HG03457 (cell line): ENCODE results near the gene GAB1.

Source experiments
- ATAC-seq: cut with Tn5 transposase; IDR thresholded peaks from one replicate; pipeline ENCODE4 v1.9.1; 2021; ENCODE audit warnings: moderate number of reproducible peaks; ENCODE audit not compliant: unreplicated experiment

GAB1 gene

GRCh38 chr4:143383005-143383574 lies 46.4 kb downstream of the GAB1 start:
- ATAC-seq, result no peak

- no peak for ATAC-seq
Measured at GRCh38 chr4:143384381-143384994, 47.8 kb downstream of the GAB1 start.

- no peak for ATAC-seq
Measured at GRCh38 chr4:143386812-143387211, 50.1 kb downstream of the GAB1 start.

GRCh38 chr4:143389579-143390195 lies 53.0 kb downstream of the GAB1 start:
- ATAC-seq, result no peak

DNA sequence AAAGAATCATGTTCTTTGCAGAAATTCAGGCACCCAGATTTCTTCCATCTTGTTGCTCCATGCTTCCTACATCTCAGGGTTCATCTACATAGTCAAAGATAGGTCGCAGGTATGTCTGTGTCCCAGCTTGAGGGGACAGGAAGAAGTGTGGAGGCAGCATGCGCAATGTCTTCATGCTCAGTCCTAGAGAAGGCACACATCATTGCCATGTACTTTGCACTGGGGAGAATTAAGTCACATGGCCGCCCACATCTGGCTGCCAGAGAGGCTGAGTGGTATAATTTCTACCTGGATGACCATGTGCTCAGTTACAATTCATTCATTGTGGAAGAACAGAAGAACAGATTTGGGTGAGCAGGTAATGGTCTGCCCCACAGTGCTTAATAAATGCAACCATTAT lies 54.1 kb downstream of the GAB1 start:
- no peak for ATAC-seq

GRCh38 chr4:143391261-143391660 lies 54.6 kb downstream of the GAB1 start:
- ATAC-seq, result no peak

GRCh38 chr4:143391895-143392294 lies 55.2 kb downstream of the GAB1 start:
- no peak for ATAC-seq

DNA sequence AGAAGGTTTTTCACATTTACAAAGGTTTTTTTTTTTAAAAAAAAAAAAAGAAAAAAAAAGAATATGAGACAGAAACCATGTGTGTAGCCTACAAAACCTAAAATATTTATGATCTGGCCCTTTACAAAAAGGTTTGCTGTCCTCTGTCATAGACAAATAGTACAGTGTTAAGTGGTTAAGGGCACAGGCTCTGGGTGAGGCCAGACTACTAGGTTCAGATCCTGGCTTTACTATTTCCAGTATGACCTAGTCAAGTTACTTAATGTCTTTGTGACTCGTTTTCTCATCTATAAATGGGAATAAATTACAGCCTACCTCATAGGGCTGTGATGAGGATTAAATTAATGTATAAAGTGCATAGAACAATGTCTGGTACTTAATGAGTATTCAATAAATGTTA lies 56.5 kb downstream of the GAB1 start:
- no peak for ATAC-seq

DNA sequence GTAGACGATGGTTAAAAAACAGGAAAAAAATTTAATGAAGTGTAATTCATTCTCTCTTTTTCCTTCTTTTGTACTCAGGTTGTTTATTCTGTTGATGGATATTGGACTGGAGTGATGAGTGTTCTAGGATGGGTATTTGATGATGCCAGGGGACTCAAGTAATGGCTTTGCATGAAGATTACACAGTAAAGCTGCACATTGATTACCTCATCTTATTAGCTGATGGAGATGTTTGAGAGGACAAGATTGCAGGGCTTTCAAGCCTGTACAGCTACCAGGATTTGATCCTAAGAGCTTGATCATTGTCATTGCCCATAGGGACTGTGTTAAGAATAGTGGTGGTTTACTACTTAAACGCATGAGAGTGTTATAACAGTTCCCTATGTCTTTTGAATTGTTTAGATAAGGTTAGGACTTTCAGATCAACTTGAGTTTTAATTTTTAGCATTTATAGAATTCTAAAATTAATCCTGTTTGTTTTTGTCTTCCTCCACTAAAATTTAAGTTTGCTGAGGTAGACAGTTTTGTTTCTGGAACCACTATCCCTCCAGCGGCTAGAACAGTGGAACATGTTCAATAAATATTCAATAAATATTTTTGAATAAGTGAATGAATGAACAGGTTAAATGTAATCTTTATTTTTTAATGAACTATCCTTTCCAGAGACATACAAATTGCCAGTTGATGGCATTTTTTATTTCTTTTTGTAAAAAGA lies 58.2 kb downstream of the GAB1 start:
- no peak for ATAC-seq

GRCh38 chr4:143396695-143397094 lies 60.0 kb downstream of the GAB1 start:
- no peak for ATAC-seq

- no peak for ATAC-seq
Measured at GRCh38 chr4:143397335-143397734, 60.7 kb downstream of the GAB1 start.

DNA sequence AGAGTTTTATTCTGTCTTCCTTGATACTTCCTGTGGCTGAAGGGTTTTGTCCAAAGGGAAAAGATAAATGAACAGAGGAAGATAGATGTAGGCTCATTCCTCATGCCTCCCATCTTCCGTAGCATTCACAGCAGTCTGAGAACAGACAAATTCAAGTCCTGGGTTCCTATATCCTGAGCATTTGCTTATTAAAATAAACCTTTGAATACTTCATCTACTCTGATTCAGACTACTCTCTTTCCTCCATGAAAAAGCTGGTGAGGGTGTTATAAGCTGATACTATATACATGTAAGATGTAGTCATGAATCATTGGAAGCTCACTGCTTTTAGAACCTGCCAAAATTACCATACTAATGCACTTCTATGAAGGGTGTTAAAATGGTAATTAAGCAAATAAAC lies 61.2 kb downstream of the GAB1 start:
- no peak for ATAC-seq

DNA sequence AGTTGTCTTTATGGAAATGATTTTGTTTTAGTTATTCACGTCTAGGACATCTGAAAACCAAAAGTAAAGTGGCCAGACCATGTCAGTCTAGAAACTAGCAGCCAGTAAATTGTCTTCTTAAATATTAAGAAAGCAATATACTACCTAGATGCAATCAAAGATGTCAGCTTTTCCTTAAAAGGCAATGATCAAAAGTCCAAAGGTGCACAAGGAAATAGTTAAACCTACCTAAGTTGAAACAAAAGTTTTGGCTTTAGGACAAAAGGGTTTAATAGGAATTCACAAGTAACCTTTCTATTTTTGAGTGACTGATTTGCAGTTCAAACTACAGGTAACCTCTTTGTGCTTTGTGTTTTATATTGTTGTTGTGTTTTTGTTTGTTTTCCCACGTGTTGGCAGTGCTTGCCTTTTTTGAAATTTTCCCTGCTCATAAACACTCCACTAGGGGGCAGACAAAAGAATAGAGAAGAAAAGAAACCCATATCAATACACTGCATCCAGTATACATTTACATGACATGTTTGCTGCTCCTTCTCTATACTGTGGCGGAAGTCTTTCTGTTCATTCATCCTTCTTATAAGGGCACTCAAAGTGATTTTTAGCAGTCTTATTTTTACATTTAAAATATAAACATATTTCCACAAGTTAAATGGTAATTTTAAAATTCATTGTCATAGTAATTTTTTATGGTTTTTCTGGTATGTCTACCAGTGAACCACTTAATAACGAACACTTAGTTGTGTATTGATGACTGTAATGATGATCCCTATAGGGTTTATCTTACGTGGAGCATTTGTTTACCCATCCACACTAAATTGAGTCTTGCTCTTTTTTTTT lies 62.7 kb downstream of the GAB1 start:
- ATAC-seq, result no peak

- ATAC-seq, result no peak
Measured at GRCh38 chr4:143400082-143400481, 63.4 kb downstream of the GAB1 start.

- ATAC-seq, result no peak
Measured at GRCh38 chr4:143402776-143403552, 66.3 kb downstream of the GAB1 start.

- ATAC-seq, result no peak
Measured at GRCh38 chr4:143403553-143403820, 66.8 kb downstream of the GAB1 start.

- ATAC-seq, result peak; percentile 80
Measured at GRCh38 chr4:143404555-143404954, 67.9 kb downstream of the GAB1 start.

GRCh38 chr4:143405075-143405730 lies 68.5 kb downstream of the GAB1 start:
- no peak for ATAC-seq

GRCh38 chr4:143406523-143406922 lies 69.8 kb downstream of the GAB1 start:
- ATAC-seq, result no peak

DNA sequence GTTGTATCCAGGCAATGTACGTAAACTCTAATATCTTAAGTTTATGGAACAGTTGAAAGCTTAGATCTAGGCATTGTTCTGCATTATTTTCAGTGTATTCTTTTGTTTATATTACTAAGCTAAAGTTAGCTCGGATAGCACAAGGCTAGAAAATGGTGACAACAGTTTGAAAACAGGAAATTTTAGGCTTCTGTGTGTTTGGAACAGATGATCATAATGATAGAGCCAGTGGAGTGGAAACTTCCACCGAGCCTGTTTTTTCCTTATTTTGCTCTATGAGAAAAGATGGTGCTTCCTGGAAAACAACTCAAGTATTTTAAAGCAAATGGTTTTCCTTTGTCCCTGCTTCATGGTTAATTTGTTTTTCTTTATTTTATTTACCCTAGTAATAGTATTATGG lies 70.8 kb downstream of the GAB1 start:
- no peak for ATAC-seq
